ELR (cell line): ENCODE data around the gene DUSP19.

Experiments used
- DNase-seq: peaks from one replicate; pipeline ENCODE4 v3.0.0-alpha.2; 2015; ENCODE audit warnings: low read depth

DUSP19 gene

DNA sequence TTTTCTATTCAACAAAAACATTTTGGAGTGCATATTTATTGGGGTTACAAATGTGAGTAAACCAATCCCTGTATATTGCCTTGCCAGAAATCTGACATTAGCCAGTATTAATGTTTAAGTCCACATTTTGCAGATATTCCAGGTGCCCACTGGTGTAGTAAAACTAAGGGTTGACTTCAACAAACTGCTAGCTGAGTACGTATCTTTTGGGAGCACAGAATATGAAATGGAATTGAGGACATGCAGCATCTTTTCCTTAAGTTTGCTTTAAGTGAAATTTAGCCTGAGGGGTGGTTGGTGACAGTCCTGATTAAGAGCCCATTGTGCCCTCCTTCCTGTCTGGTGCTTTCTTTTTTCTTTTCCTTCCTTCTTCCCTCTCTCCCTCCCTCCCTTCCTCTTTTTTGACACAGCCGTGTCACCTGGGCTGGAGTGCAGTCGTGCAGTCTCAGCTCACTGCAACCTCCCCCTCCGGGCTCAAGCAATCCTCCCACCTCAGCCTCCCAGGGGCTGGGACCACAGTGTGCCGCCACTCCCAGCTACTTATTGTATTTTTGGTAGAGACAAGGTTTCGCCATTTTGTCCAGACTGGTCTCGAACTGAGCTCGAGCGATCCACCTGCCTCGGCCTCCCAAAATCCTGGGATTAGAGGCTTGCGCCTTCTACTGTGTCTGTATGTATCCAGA, 47.3 kb downstream of the DUSP19 start:
- DNase-seq = no peak

DNA sequence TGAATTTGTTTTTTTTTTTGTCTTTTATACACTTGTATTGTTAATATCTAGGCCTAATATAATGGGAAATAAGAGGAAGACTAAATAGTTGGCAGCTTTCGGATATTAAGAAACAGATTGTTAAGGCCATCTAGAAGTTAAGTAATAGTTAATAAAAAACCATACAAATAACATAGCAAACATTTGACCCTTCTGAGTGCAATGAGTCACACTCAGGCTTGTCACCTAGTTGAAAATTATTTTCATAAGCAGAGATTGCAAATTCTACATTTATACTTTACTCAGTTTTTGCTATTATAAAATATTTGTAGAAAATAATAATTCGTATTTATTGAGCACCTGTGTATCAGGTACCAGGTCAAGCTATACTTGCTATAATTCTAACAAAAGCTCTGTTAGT, 48.1 kb downstream of the DUSP19 start:
- no peak for DNase-seq

- no peak for DNase-seq
Observed at GRCh38 chr2:183134016-183134415, 55.5 kb downstream of the DUSP19 start.

DNA sequence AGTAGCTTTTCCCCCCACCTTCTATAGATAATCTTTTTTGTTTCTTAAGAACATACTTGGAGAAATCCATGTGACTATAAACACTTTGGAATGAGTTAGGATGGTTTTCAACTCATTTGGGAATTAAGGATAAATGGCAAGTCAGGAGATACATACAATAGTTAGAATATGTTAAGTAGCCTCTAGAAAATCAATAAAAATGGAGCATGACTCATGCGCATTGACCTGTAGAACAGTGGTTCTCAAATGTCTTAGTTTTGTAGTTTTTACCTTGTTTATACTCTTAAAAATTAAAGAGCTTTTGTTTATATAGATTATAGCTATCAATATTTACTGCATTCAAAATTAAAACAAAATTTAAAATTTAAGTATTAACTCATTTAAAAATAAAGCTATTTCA, 70.4 kb downstream of the DUSP19 start:
- peak; percentile 17 for DNase-seq

DNA sequence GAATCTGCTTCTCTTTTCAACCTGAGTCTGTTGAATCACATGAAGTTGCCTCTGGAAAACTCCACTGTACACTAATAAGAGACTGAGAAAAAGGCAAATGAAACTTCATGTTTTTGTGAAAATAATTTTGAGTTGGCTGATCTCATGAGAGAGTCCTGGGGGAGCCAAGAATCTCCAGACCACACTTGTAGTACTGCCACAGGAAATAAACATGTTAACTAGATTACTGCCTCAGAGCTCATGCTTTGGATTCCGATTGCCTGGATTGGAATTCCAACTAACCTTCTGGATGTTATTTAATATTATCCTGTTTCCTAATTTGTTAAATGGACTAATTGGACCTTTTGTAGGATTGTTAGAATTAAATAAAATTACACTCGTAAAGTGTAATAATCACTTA, 70.9 kb downstream of the DUSP19 start:
- DNase-seq = no peak
